Measurements from ENCODE around the gene MFN2.
A peak's percentile ranks its signal among the peaks of the same experiment; 100 is the strongest.

The MFN2 gene

DNA sequence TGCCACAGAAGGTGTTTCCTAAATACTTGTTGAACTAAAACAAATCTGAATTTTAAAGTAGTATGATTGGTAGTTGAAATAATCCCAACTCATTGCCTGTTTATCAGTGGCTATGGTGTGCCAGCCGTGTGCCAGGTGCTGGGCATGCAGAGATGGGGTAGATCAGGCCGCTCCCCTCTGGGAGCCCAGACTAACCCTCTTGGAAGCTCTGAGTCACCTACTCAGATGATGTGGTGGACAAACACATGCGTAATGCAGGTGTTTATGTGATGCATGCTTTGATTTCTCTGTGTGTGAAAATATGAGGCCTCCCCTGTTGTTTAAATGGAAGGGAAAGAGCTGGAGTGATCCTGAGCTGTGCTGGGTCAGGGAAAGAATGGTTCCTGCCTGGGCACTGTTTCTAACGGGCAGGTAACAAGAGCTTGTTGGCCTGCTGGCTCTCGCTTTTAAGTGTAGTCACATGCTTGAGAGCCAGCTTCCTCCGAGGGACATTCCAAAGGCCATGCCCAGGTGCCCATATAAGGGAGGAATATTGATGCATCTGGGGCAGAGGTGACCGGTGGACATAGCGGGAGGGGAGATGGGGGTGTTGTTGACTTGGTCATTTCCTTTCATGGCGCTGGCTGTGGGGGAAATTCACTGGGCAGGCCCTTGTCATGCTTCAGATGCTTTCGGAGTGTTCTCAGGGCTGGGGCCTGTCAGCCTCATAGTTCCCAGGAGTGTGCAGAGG, 10.2 kb downstream of the MFN2 start:
- TF ChIP-seq, protein P1, sequence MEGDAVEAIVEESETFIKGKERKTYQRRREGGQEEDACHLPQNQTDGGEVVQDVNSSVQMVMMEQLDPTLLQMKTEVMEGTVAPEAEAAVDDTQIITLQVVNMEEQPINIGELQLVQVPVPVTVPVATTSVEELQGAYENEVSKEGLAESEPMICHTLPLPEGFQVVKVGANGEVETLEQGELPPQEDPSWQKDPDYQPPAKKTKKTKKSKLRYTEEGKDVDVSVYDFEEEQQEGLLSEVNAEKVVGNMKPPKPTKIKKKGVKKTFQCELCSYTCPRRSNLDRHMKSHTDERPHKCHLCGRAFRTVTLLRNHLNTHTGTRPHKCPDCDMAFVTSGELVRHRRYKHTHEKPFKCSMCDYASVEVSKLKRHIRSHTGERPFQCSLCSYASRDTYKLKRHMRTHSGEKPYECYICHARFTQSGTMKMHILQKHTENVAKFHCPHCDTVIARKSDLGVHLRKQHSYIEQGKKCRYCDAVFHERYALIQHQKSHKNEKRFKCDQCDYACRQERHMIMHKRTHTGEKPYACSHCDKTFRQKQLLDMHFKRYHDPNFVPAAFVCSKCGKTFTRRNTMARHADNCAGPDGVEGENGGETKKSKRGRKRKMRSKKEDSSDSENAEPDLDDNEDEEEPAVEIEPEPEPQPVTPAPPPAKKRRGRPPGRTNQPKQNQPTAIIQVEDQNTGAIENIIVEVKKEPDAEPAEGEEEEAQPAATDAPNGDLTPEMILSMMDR (IDR thresholded peaks at IDR 0.05) = no peak
- no peaks in the 10 kb centered on the region for H3K9me3 ChIP-seq
- no peaks in the 10 kb centered on the region for H3K27me3 ChIP-seq
- H3K4me1 ChIP-seq (ENCODE audit: control insufficient read depth in 1 of 2, insufficient read depth in 1 of 2, low read depth in 1 of 2, low read length in 1 of 2) = peaks cover 23 to 25% of the 10 kb centered on the region in 2 experiments
- H3K27ac ChIP-seq = peak overlapping the region; percentile 19
- no peak overlapping the region for H3K4me3 ChIP-seq (ENCODE audit: low read depth in 1 of 2, low read length in 1 of 2)
- peaks cover 66% of the 10 kb centered on the region for H3K36me3 ChIP-seq

DNA sequence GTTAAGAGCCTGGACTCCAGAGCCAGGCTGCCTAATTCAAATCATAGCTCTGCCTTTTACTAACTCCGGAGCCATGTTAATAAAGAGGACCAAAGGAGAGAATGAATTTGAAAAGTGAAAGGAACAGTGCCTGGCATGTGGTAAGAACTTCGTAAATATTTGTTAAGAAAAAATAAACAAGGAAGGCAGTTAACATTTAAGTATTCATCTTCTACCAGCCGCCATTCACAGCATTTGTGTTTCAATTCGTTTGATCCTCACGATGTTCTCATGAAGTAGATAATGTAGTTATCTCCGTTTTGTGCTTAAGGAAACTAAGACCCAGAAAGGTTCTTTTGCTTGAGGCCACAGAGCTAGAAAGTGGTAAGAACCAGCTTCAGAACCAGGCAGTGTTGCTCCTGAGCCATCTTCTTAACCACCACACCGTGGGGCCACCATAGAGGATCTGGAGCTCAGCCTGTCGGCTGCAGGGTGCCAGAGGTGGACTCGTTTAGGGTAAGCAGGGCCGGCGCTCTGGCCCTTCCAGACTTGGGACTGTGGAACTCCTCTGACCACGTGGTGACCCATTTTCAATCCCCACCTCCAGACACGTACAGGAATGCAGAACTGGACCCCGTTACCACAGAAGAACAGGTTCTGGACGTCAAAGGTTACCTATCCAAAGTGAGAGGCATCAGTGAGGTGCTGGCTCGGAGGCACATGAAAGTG, 11.9 kb downstream of the MFN2 start:
- Histone ChIP-seq H3K9me3 (no peaks in the 10 kb centered on the region), H3K4me3 (ENCODE audit: low read depth in 1 of 2, low read length in 1 of 2) (no peak overlapping the region), H3K36me3 (peaks cover 83% of the 10 kb centered on the region), H3K27me3 (no peaks in the 10 kb centered on the region), H3K4me1 (ENCODE audit: control insufficient read depth in 1 of 2, insufficient read depth in 1 of 2, low read depth in 1 of 2, low read length in 1 of 2) (peaks cover 6 to 9% of the 10 kb centered on the region in 2 experiments), H3K27ac (peak overlapping the region; percentile 48)
- TF ChIP-seq, protein P1 (IDR thresholded peaks at IDR 0.05) = no peak

DNA sequence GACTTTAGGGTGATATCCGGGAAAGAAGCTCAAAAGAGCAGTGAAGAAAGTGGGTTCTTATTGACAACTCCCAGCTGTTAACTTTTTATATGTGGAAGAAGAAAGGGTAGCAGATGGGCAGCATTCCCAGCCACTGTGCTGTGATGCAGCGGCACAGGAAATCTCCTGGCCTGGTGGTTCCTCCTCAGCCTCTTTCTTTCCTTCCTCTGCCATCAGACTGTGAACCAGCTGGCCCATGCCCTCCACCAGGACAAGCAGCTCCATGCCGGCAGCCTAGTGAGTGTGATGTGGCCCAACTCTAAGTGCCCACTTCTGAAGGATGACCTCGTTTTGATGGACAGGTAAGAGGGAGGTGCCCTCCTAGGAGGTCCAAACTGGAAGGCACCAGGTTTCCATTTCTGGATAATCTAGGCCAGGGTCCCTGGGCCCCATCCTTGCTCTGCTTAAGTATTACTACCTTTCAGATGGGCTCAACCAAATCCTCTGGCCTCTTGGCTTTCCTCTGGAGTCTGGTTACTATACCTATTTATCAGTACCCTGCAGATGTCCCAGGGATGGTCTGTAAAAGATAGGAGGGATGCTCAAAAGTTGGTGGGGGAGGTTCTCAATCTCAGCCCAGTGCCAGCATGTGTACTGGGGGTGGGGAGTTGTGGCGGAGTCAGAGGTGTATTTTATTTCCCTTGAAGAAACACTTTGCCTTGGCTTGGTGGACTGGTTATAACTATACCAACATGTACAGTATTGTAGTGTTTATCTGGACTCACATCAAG, 17.0 kb downstream of the MFN2 start:
- peaks cover 98% of the 10 kb centered on the region for H3K36me3 ChIP-seq
- TF ChIP-seq, protein P1 (IDR thresholded peaks at IDR 0.05) = no peak
- H3K4me1 ChIP-seq (ENCODE audit: control insufficient read depth in 1 of 2, insufficient read depth in 1 of 2, low read depth in 1 of 2, low read length in 1 of 2) = no peaks in the 10 kb centered on the region
- H3K4me3 ChIP-seq (ENCODE audit: low read depth in 1 of 2, low read length in 1 of 2) = no peak overlapping the region
- H3K27me3 ChIP-seq = no peaks in the 10 kb centered on the region
- H3K27ac ChIP-seq = peak overlapping the region; percentile 38
- no peaks in the 10 kb centered on the region for H3K9me3 ChIP-seq

DNA sequence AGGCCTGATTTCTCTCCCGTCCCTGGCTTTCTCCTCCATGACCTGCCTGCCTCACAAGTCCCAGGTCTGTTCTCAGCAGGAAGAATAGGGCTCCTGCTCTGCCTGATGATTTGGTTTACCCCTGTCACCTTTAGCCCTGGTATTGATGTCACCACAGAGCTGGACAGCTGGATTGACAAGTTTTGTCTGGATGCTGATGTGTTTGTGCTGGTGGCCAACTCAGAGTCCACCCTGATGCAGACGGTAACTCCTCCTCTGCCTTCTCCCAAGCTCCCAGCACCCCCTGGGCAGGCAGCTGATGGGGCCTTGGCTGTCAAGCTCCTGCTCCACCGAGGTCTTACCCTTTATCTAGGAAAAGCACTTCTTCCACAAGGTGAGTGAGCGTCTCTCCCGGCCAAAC, 18.4 kb downstream of the MFN2 start:
- Histone ChIP-seq H3K27ac (no peak overlapping the region), H3K27me3 (no peaks in the 10 kb centered on the region), H3K4me1 (ENCODE audit: control insufficient read depth in 1 of 2, insufficient read depth in 1 of 2, low read depth in 1 of 2, low read length in 1 of 2) (no peaks in the 10 kb centered on the region), H3K4me3 (ENCODE audit: low read depth in 1 of 2, low read length in 1 of 2) (no peak overlapping the region), H3K36me3 (peaks cover 100% of the 10 kb centered on the region), H3K9me3 (no peaks in the 10 kb centered on the region)
- TF ChIP-seq, protein P1 (IDR thresholded peaks at IDR 0.05) = no peak

DNA sequence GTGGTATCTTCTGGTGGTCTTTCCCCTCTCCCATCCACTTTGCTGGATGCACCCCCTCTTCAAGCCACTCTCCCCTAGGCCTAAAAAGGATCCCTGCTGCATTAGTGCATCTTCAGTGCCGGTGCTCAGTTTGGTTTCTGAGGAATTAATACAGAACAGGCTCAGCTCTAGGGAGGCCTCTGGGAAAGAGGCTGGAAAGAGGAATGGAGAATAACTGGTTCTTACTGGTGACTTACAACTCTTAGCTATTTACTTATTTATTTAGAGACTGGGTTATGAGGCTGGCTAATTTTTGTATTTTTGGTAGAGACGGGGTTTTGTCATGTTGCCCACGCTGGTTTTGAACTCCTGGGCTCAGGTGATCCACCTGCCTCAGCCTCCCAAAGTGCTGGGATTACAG, 19.0 kb downstream of the MFN2 start:
- Histone ChIP-seq H3K36me3 (peaks cover 100% of the 10 kb centered on the region), H3K4me1 (ENCODE audit: control insufficient read depth in 1 of 2, insufficient read depth in 1 of 2, low read depth in 1 of 2, low read length in 1 of 2) (no peaks in the 10 kb centered on the region), H3K4me3 (ENCODE audit: low read depth in 1 of 2, low read length in 1 of 2) (no peak overlapping the region), H3K27me3 (no peaks in the 10 kb centered on the region), H3K27ac (no peak overlapping the region), H3K9me3 (no peaks in the 10 kb centered on the region)
- TF ChIP-seq, protein P1 (IDR thresholded peaks at IDR 0.05) = no peak

Data from neutrophil (primary cell).